K562 (cell line): ENCODE data around the gene PRELID1. TPM values are rescaled to one million over a fixed set of nuclear protein-coding genes. Genes with fewer than 3 reads are reported as not detected.

Experiments
- ATAC-seq: fragments of 200-7000 bp; cut with Tn5 transposase; 3 replicates; pipeline ENCODE4 v1.9.1; 2020; ENCODE audit warnings: moderate library complexity
- BruUV-seq: library from RNA; stranded (reverse); fragments of 400-500 nt; replicated peaks from 2 replicates; lab custom pipeline; 2021; lab: Mats Ljungman, UMichigan
- CTCF ChIA-PET: fragments of 300-600 bp; formaldehyde crosslinking; extraction: SDS; loops from one replicate; lab custom pipeline; 2021; ENCODE audit warnings: low intra/inter-chr PET ratio; lab: Yijun Ruan, JAX
- POLR2A ChIA-PET: fragments of 300-600, 350-650 bp; sonication (Branson Sonifier 250); formaldehyde crosslinking; extraction: SDS; loops from one replicate; lab custom pipeline; 2021; ENCODE audit warnings: antibody characterized with exemption, inconsistent platforms; lab: Yijun Ruan, JAX
- DNase-seq, 4 experiments: peaks; one replicate each; pipeline versions ENCODE4 v3.0.0 to v3.0.0-alpha.2; 2011 to 2018; ENCODE audit warnings: low spot score in 3 of 4, mixed read lengths in 3 of 4; ENCODE audit errors: extremely low read depth in 1 of 4
- FAIRE-seq: peaks from 2 replicates; lab custom pipeline; 2011; peaks lifted over from hg19 to GRCh38; lab: Jason Lieb, UNC
- H2AFZ ChIP-seq: 2 replicates; pipeline ENCODE4 v1.6.0; 2011; ENCODE audit warnings: low read depth, low read length, control low read depth, inconsistent platforms
- H3K27ac ChIP-seq: fragments of 200-600 bp; 3 replicates; pipeline ENCODE4 v1.8.0; 2011; ENCODE audit warnings: low read depth, mild to moderate bottlenecking, control low read depth, inconsistent platforms, low read length, moderate library complexity, mixed read lengths; ENCODE audit errors: extremely low read depth
- H3K27me3 ChIP-seq, 2 experiments: fragments of 300-600 bp in 1 of 2; 2 replicates in 1 of 2; 3 replicates in 1 of 2; pipeline versions ENCODE4 v1.6.0 to v1.8.0; 2011; ENCODE audit warnings: inconsistent platforms in 2 of 2, low read length in 2 of 2, mild to moderate bottlenecking in 1 of 2, mixed read lengths in 1 of 2, moderate library complexity in 1 of 2; ENCODE audit not compliant: control insufficient read depth in 2 of 2, insufficient read depth in 2 of 2
- H3K36me3 ChIP-seq: fragments of 300-600 bp; 3 replicates; pipeline ENCODE4 v1.8.0; 2011; ENCODE audit warnings: mild to moderate bottlenecking, low read length, inconsistent platforms; ENCODE audit not compliant: control insufficient read depth, insufficient read depth
- H3K4me1 ChIP-seq, 2 experiments: fragments of 200-600 bp in 1 of 2; replicated peaks in 1 of 2; 2 replicates in 1 of 2; 3 replicates in 1 of 2; pipeline versions ENCODE4 v1.5.1 to v1.8.0; 2011; ENCODE audit warnings: inconsistent platforms in 2 of 2, low read length in 2 of 2, mild to moderate bottlenecking in 1 of 2, mixed read lengths in 1 of 2, moderate library complexity in 1 of 2; ENCODE audit not compliant: control insufficient read depth in 2 of 2, insufficient read depth in 2 of 2
- H3K4me2 ChIP-seq: 2 replicates; pipeline ENCODE4 v1.6.1; 2011; ENCODE audit warnings: low read length, control low read depth, inconsistent platforms, mixed read lengths; ENCODE audit not compliant: insufficient read depth
- H3K4me3 ChIP-seq: fragments of 200-600 bp; sonication (generic), shearing (Covaris generic); 2 replicates; pipeline ENCODE4 v1.5.1; 2016; ENCODE audit warnings: control low read depth, inconsistent platforms
- H3K79me2 ChIP-seq: fragments of 200-600 bp; 3 replicates; pipeline ENCODE4 v1.8.0; 2011; ENCODE audit warnings: low read length, inconsistent platforms; ENCODE audit not compliant: control insufficient read depth, insufficient read depth
- H3K9ac ChIP-seq, 2 experiments: 2 replicates each; pipeline versions ENCODE4 v1.6.0 to v1.6.1; 2011; ENCODE audit warnings: low read depth in 2 of 2, low read length in 2 of 2, control low read depth in 1 of 2, inconsistent platforms in 1 of 2, mild to moderate bottlenecking in 1 of 2, mixed read lengths in 1 of 2; ENCODE audit not compliant: insufficient read depth in 1 of 2
- H3K9me1 ChIP-seq: one replicate; pipeline ENCODE4 v1.6.0; 2011; ENCODE audit warnings: inconsistent platforms, mild to moderate bottlenecking, low read length, moderate library complexity; ENCODE audit not compliant: control insufficient read depth, insufficient read depth
- H3K9me3 ChIP-seq: replicated peaks from 2 replicates; pipeline ENCODE4 v1.5.1; 2011; ENCODE audit warnings: low read depth, low read length, inconsistent platforms; ENCODE audit not compliant: control insufficient read depth, insufficient read depth
- H4K20me1 ChIP-seq: replicated peaks from 2 replicates; pipeline ENCODE4 v1.6.1; 2011; ENCODE audit warnings: low read length, inconsistent platforms, mixed read lengths; ENCODE audit not compliant: control insufficient read depth, insufficient read depth
- DACH1 ChIP-seq: fragments of 450-650 bp; IDR thresholded peaks from 2 replicates; pipeline ENCODE4 v1.6.1; 2018; ENCODE audit not compliant: partially characterized antibody
- RBFOX2 ChIP-seq: fragments of 200-400 bp; formaldehyde crosslinking; IDR thresholded peaks from 2 replicates; pipeline ENCODE4 v1.6.1; 2017; ENCODE audit warnings: low read depth, mild to moderate bottlenecking, low read length, moderate library complexity
- TEAD1 ChIP-seq, 2 experiments: fragments of 450-650 bp in 1 of 2; sonication (generic) in 1 of 2; formaldehyde crosslinking; IDR thresholded peaks; 2 replicates each; pipeline versions ENCODE4 v1.4.0 to v1.8.0; 2020 to 2022; ENCODE audit warnings: mild to moderate bottlenecking in 2 of 2, missing genetic modification reagents in 1 of 2
- ZBTB33 ChIP-seq: sonication (generic); formaldehyde crosslinking; IDR thresholded peaks from 2 replicates; pipeline ENCODE4 v1.8.1; 2023; ENCODE audit warnings: mild to moderate bottlenecking, missing genetic modification reagents
- ZNF511 ChIP-seq: sonication (generic); formaldehyde crosslinking; IDR thresholded peaks from 2 replicates; pipeline ENCODE4 v1.8.0; 2022; ENCODE audit warnings: mild to moderate bottlenecking, missing genetic modification reagents
- WGBS: fragments of 100-300 bp; shearing (Covaris generic); methylation state at CpG from one replicate; pipeline ENCODE4 v1.1.6; 2016; ENCODE audit warnings: low coverage, mixed read lengths; ENCODE audit not compliant: insufficient coverage; ENCODE audit errors: missing lambda C conversion rate; 5-methylcytosine and 5-hydroxymethylcytosine counted together
- in situ Hi-C: fragments of 300-500 bp; cut with MboI; formaldehyde crosslinking; loops from 4 replicates; pipeline ENCODE4 v1.15.0; 2018; ENCODE audit warnings: inconsistent platforms, mixed read lengths
- intact Hi-C: fragments of 100-400 bp; cut with micrococcal nuclease; formaldehyde crosslinking; loops from 2 replicates; pipeline ENCODE4 v1.14.2; 2022
- polyA plus RNA-seq, 8 experiments: library from polyadenylated mRNA; depleted of rRNA in 4 of 8; stranded (reverse) in 5 of 8; unstranded in 3 of 8; fragments of >200 nt; fragmentation: Nextera tagmentation in 2 of 8; fragmentation: Illumina TruSeq in 1 of 8; extraction: Ambion mirVana in 2 of 8; extraction: Trizol in 1 of 8; gene quantifications; 2 replicates each; pipeline versions ENCODE4 v1.2.1 to v1.2.3, GENCODE V29; 2011 to 2014; ENCODE audit warnings: inconsistent platforms in 1 of 8, missing spikeins in 1 of 8
- total RNA-seq, 7 experiments: library from RNA; depleted of rRNA in 6 of 7; stranded (reverse); fragments of >200 nt in 6 of 7; fragmentation: Illumina TruSeq in 2 of 7; extraction: Trizol in 2 of 7; gene quantifications; 2 replicates each; pipeline versions ENCODE4 v1.2.1 to v1.2.3, GENCODE V29; 2011 to 2021; ENCODE audit warnings: low replicate concordance in 1 of 7

PRELID1 gene
- total and polyA plus RNA-seq, 9 of the 15 experiments (the other 6 are each of a cell fraction or from before 2014, with no cell fraction given) = 40.1 to 484 (median 340) TPM

- H3K9me3 ChIP-seq = no peaks in the 10 kb centered on the region
- FAIRE-seq (no peak), ATAC-seq (no peak), DNase-seq (no peak)
- no peak overlapping the region for H3K4me3 ChIP-seq
- intact Hi-C loops (no loop called here), in situ Hi-C loops (no loop called here)
- H3K4me1 ChIP-seq = peaks cover 0 to 7% of the 10 kb centered on the region in 2 experiments; a peak in 1 of 5 replicates
- no TSS peak for BruUV-seq
- no peak overlapping the region for H3K4me2 ChIP-seq
- CTCF ChIA-PET = no interaction called here
- peaks cover 84% of the 10 kb centered on the region; the same call in 2 of the 3 replicates for H3K36me3 ChIP-seq
- H3K27me3 ChIP-seq = no peaks in the 10 kb centered on the region
- TF ChIP-seq DACH1 (no peak), RBFOX2 (peak; percentile 22; the same call in 1 of the 2 replicates), ZBTB33 (CRISPR knock-in tag) (peak; percentile 37; the same call in 1 of the 2 replicates), TEAD1 (CRISPR knock-in tag; IDR thresholded peaks at IDR 0.05) (no peak), ZNF511 (CRISPR knock-in tag) (no peak)
- no peaks in the 10 kb centered on the region for H3K79me2 ChIP-seq
- no peaks in the 10 kb centered on the region for H4K20me1 ChIP-seq
- WGBS = 96% methylated on average over 26 of the region's 35 CpGs
- H2AFZ ChIP-seq = no peak overlapping the region
- H3K9ac ChIP-seq = no peak overlapping the region; a peak in 1 of 4 replicates
- POLR2A ChIA-PET = interaction anchor here (0.7 to 1.7 kb wide), 6 partner anchors 13 to 339 kb away, joined by 3 to 5 read pairs (median 4); partner anchors contain the start of gene LMAN2
- no peaks in the 10 kb centered on the region for H3K9me1 ChIP-seq
- H3K27ac ChIP-seq = no peak overlapping the region
These were observed 28.7 kb downstream of the PRELID1 start for GRCh38 chr5:177332031-177332895.
